SU-DHL-6 (cell line): Measurements from ENCODE around the gene PLA2G4B.

Experiments
- H2AFZ ChIP-seq: fragments of 200-600 bp; sonication (generic); 2 replicates; pipeline ENCODE4 v1.6.1; 2014; ENCODE audit warnings: low read depth, mild to moderate bottlenecking, moderate library complexity, mixed read lengths, antibody characterized with exemption, low read length; ENCODE audit not compliant: severe bottlenecking
- H3F3A ChIP-seq: fragments of 200-600 bp; shearing (Covaris generic); 2 replicates; pipeline ENCODE4 v1.6.0; 2016; ENCODE audit warnings: antibody characterized with exemption, mild to moderate bottlenecking; ENCODE audit not compliant: insufficient read depth
- H3K27ac ChIP-seq: fragments of 200-600 bp; sonication (generic); 2 replicates; pipeline ENCODE4 v1.5.1; 2016; ENCODE audit warnings: low read depth, mild to moderate bottlenecking, low read length, moderate library complexity, mixed read lengths
- H3K27me3 ChIP-seq: fragments of 200-600 bp; sonication (generic), shearing (Covaris generic); 2 replicates; pipeline ENCODE4 v1.6.0; 2014; ENCODE audit warnings: mild to moderate bottlenecking, low read length
- H3K36me3 ChIP-seq: fragments of 200-600 bp; sonication (generic); 2 replicates; pipeline ENCODE4 v1.6.1; 2014; ENCODE audit warnings: mild to moderate bottlenecking, low read length, mixed read lengths
- H3K4me2 ChIP-seq: fragments of 300-600, 200-600 bp; shearing (Covaris generic), sonication (generic); 2 replicates; pipeline ENCODE4 v1.6.0; 2014; ENCODE audit warnings: low read length, low read depth, mild to moderate bottlenecking; ENCODE audit not compliant: poor library complexity, severe bottlenecking
- H3K4me3 ChIP-seq: fragments of 200-600 bp; sonication (generic); 2 replicates; pipeline ENCODE4 v1.5.1; 2014; ENCODE audit warnings: antibody characterized with exemption, low read length, mild to moderate bottlenecking, mixed read lengths; ENCODE audit not compliant: insufficient read depth, poor library complexity, severe bottlenecking
- H3K79me2 ChIP-seq: fragments of 200-600 bp; sonication (generic); 2 replicates; pipeline ENCODE4 v1.6.1; 2014; ENCODE audit warnings: mild to moderate bottlenecking, low read length, moderate library complexity; ENCODE audit not compliant: insufficient read depth
- H3K9ac ChIP-seq: fragments of 200-600 bp; sonication (generic); 2 replicates; pipeline ENCODE4 v1.7.0; 2014; ENCODE audit warnings: mild to moderate bottlenecking, low read length
- H3K9me2 ChIP-seq: fragments of 200-600 bp; sonication (generic); replicated peaks from 2 replicates; pipeline ENCODE4 v1.6.1; 2014; ENCODE audit warnings: low read length; ENCODE audit not compliant: insufficient read depth
- H3K9me3 ChIP-seq: fragments of 200-600 bp; sonication (generic); 2 replicates; pipeline ENCODE4 v1.6.1; 2014; ENCODE audit warnings: low read length, mixed read lengths; ENCODE audit not compliant: insufficient read depth
- H4K20me1 ChIP-seq: fragments of 200-600 bp; sonication (generic); 2 replicates; pipeline ENCODE4 v1.6.1; 2014; ENCODE audit warnings: low read depth, mild to moderate bottlenecking, antibody characterized with exemption, low read length, moderate library complexity, mixed read lengths
- CTCF ChIP-seq: fragments of 200-600 bp; sonication (generic); IDR thresholded peaks from one replicate; pipeline ENCODE4 v1.5.1; 2017; ENCODE audit warnings: antibody characterized with exemption, mild to moderate bottlenecking, low read length, moderate library complexity; ENCODE audit not compliant: insufficient read depth, poor library complexity, severe bottlenecking
- EZH2phosphoT487 ChIP-seq: fragments of 200-600 bp; sonication (generic), shearing (Covaris generic); conservative IDR thresholded peaks from 2 replicates; pipeline ENCODE4 v1.6.1; 2018; ENCODE audit warnings: mild to moderate bottlenecking, antibody characterized with exemption, low read length, moderate library complexity, mixed read lengths

The PLA2G4B gene

GRCh38 chr15:41853831-41854230, 15.2 kb downstream of the PLA2G4B start:
- Histone ChIP-seq H3K27me3 (no peaks in the 10 kb centered on the region), H3K9ac (no peak overlapping the region)

GRCh38 chr15:41854443-41854842, 15.8 kb downstream of the PLA2G4B start:
- no peak for TF ChIP-seq EZH2phosphoT487
- no peak for TF ChIP-seq CTCF
- Histone ChIP-seq H3K9me2 (no peaks in the 10 kb centered on the region), H3K27me3 (no peaks in the 10 kb centered on the region), H3K79me2 (no peaks in the 10 kb centered on the region), H3K9me3 (no peaks in the 10 kb centered on the region), H3K27ac (no peak overlapping the region), H2AFZ (no peak overlapping the region), H3K9ac (no peak overlapping the region), H3K36me3 (no peaks in the 10 kb centered on the region), H3F3A (no peaks in the 10 kb centered on the region), H3K4me3 (no peak overlapping the region), H3K4me2 (no peak overlapping the region), H4K20me1 (no peaks in the 10 kb centered on the region)

More at GRCh38 chr15:41853831-41854230, 15.2 kb downstream of the PLA2G4B start:
- no peak overlapping the region for H3K27ac ChIP-seq
- H3K4me2 ChIP-seq, result no peak overlapping the region
- no peaks in the 10 kb centered on the region for H3F3A ChIP-seq
- no peaks in the 10 kb centered on the region for H3K79me2 ChIP-seq
- no peaks in the 10 kb centered on the region for H4K20me1 ChIP-seq
- H3K4me3 ChIP-seq, result no peak overlapping the region
- no peaks in the 10 kb centered on the region for H3K9me3 ChIP-seq
- TF ChIP-seq CTCF (no peak), EZH2phosphoT487 (no peak)
- H3K9me2 ChIP-seq, result no peaks in the 10 kb centered on the region
- no peak overlapping the region for H2AFZ ChIP-seq
- H3K36me3 ChIP-seq, result no peaks in the 10 kb centered on the region

- no peak overlapping the region for H2AFZ ChIP-seq
- no peak overlapping the region for H3K4me3 ChIP-seq
- no peaks in the 10 kb centered on the region for H3K9me2 ChIP-seq
- no peaks in the 10 kb centered on the region for H3K36me3 ChIP-seq
- no peaks in the 10 kb centered on the region for H3K79me2 ChIP-seq
- no peaks in the 10 kb centered on the region for H3K9me3 ChIP-seq
- no peak overlapping the region for H3K27ac ChIP-seq
- no peaks in the 10 kb centered on the region for H3F3A ChIP-seq
- H4K20me1 ChIP-seq, result no peaks in the 10 kb centered on the region
- TF ChIP-seq EZH2phosphoT487, result no peak
- TF ChIP-seq CTCF, result no peak
- no peak overlapping the region for H3K4me2 ChIP-seq
- no peak overlapping the region for H3K9ac ChIP-seq
- no peaks in the 10 kb centered on the region for H3K27me3 ChIP-seq
Measured at GRCh38 chr15:41855261-41855961, 16.8 kb downstream of the PLA2G4B start.
